Natural killer cell (primary cell): Measurements from ENCODE around the gene GFRA1. TPM values are rescaled to one million over a fixed set of nuclear protein-coding genes. Genes with fewer than 3 reads are reported as not detected.

Experiments used
- ATAC-seq, 3 donors: fragments of 150-1000 bp in 2 of 3; fragments of 200-7000 bp in 1 of 3; cut with Tn5 transposase; 1 replicate in 1 of 3; 2 replicates in 2 of 3; pipeline ENCODE4 v1.10.0; 2021; ENCODE audit warnings: mild to moderate bottlenecking in 2 of 3, moderate library complexity in 2 of 3
- DNase-seq, 2 donors: peaks; one replicate each; pipeline versions ENCODE4 v3.0.0 to v3.0.0-alpha.2; 2013 to 2021; ENCODE audit warnings: mixed read lengths in 1 of 2
- H3K27ac ChIP-seq: one replicate; pipeline ENCODE4 v1.5.1; 2013; ENCODE audit warnings: mild to moderate bottlenecking, low read length
- H3K27me3 ChIP-seq: one replicate; pipeline ENCODE4 v1.6.1; 2013; ENCODE audit warnings: low read length; ENCODE audit not compliant: control insufficient read depth, insufficient read depth
- H3K36me3 ChIP-seq: one replicate; pipeline ENCODE4 v1.6.1; 2013; ENCODE audit warnings: low read length; ENCODE audit not compliant: control insufficient read depth, insufficient read depth
- H3K4me1 ChIP-seq: one replicate; pipeline ENCODE4 v1.6.1; 2013; ENCODE audit warnings: low read length; ENCODE audit not compliant: control insufficient read depth, insufficient read depth
- H3K4me3 ChIP-seq: one replicate; pipeline ENCODE4 v1.5.1; 2013; ENCODE audit warnings: low read length
- H3K9me3 ChIP-seq: one replicate; pipeline ENCODE4 v1.6.1; 2013; ENCODE audit warnings: low read length; ENCODE audit not compliant: control insufficient read depth, insufficient read depth
- H3K27ac Mint-ChIP-seq, 2 donors: one replicate each; pipeline ENCODE4 v1.8.0; 2022; ENCODE audit warnings: mild to moderate bottlenecking in 2 of 2, mixed read lengths in 2 of 2, moderate library complexity in 1 of 2
- H3K27me3 Mint-ChIP-seq, 2 donors: one replicate each; pipeline ENCODE4 v1.8.0; 2022; ENCODE audit warnings: low read depth in 2 of 2, mixed read lengths in 2 of 2
- H3K36me3 Mint-ChIP-seq: one replicate; pipeline ENCODE4 v1.8.0; 2022; ENCODE audit warnings: mixed read lengths
- H3K4me1 Mint-ChIP-seq, 2 donors: one replicate each; pipeline ENCODE4 v1.8.0; 2022; ENCODE audit warnings: mixed read lengths in 2 of 2
- H3K4me3 Mint-ChIP-seq: one replicate; pipeline ENCODE4 v1.8.0; 2022; ENCODE audit warnings: mild to moderate bottlenecking, moderate library complexity, mixed read lengths
- H3K9me3 Mint-ChIP-seq, 2 donors: one replicate each; pipeline ENCODE4 v1.8.0; 2022; ENCODE audit warnings: mixed read lengths in 2 of 2
- WGBS: methylation state at CpG from one replicate; pipeline ENCODE4 v1.1.7; 2013; ENCODE audit warnings: missing lambda C conversion rate; ENCODE audit not compliant: insufficient coverage; 5-methylcytosine and 5-hydroxymethylcytosine counted together
- intact Hi-C: fragments of 100-400 bp; cut with micrococcal nuclease; formaldehyde crosslinking; loops from one replicate; pipeline ENCODE4 v1.14.2; 2022
- total RNA-seq, 4 donors: library from RNA; stranded (reverse); fragments of 120-200 nt in 1 of 4; gene quantifications; one replicate each; pipeline versions ENCODE4 v1.2.3 to v1.2.4, GENCODE V29; 2013 to 2022
- TF ChIP-seq, protein P1 (sequence below): fragments of 200-600 bp; IDR thresholded peaks from one replicate; pipeline ENCODE4 v1.8.0; 2022; ENCODE audit warnings: antibody characterized with exemption

The GFRA1 gene
- total RNA-seq, 3 donors from 2014 or later (not counting 1 experiment from before 2014, with no cell fraction given): not detected

DNA sequence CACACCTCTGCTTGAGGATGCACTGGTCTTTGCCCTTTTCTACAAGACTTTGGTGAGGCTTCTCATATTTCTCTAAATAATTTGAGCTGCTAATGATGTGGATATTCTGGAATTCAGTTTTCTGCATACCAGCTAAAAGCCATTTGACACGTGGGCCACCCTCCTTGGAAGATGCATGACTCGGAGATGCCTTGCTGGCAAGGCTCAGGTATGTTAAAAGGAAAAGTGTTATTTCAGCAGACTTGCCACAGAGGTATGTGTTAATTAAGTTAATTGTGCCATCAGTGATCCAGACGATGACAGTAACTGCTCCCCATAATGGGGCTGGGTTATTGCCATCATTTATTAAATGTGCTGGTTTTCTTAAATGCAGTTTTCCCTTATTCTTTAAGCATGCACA is 8.8 kb upstream of the GFRA1 start:
- H3K27me3 Mint-ChIP-seq: no peaks in the 10 kb centered on the region
- Histone ChIP-seq H3K36me3 (no peaks in the 10 kb centered on the region), H3K4me1 (no peaks in the 10 kb centered on the region), H3K4me3 (no peak overlapping the region), H3K27me3 (no peaks in the 10 kb centered on the region), H3K9me3 (no peaks in the 10 kb centered on the region), H3K27ac (no peak overlapping the region)
- H3K36me3 Mint-ChIP-seq: no peaks in the 10 kb centered on the region
- no peak for ATAC-seq
- H3K9me3 Mint-ChIP-seq: peaks cover 0 to 6% of the 10 kb centered on the region in 2 donors
- no peak for DNase-seq
- 90% methylated on average over 2 of the region's 3 CpGs for WGBS
- intact Hi-C loops: no loop called here
- no peak overlapping the region for H3K4me3 Mint-ChIP-seq
- no peak overlapping the region for H3K27ac Mint-ChIP-seq
- H3K4me1 Mint-ChIP-seq: peaks cover 0 to under 1% of the 10 kb centered on the region in 2 donors
- TF ChIP-seq, protein P1, sequence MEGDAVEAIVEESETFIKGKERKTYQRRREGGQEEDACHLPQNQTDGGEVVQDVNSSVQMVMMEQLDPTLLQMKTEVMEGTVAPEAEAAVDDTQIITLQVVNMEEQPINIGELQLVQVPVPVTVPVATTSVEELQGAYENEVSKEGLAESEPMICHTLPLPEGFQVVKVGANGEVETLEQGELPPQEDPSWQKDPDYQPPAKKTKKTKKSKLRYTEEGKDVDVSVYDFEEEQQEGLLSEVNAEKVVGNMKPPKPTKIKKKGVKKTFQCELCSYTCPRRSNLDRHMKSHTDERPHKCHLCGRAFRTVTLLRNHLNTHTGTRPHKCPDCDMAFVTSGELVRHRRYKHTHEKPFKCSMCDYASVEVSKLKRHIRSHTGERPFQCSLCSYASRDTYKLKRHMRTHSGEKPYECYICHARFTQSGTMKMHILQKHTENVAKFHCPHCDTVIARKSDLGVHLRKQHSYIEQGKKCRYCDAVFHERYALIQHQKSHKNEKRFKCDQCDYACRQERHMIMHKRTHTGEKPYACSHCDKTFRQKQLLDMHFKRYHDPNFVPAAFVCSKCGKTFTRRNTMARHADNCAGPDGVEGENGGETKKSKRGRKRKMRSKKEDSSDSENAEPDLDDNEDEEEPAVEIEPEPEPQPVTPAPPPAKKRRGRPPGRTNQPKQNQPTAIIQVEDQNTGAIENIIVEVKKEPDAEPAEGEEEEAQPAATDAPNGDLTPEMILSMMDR: no peak

DNA sequence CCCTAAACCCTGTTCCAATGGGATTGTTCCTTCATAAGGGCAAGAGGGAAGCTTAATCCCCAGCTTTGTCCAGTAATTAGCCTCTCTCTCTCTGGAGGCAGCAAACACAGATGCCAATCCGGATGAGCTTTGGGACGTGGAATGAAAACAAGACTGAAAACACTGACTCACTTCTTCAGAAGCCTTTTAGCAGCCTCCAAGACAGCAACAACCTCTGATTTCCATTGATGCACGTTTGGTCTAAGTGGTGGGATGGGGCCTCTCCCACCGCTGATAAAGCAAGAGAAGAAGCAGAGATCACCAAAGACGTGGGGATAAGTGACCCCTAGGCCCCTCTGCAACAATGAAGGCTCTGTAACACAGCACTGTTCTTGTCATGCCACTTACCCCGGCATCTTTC is 5.8 kb upstream of the GFRA1 start:
- Mint-ChIP-seq H3K27ac (no peak overlapping the region), H3K4me1 (peaks cover 0 to 7% of the 10 kb centered on the region in 2 donors), H3K9me3 (peaks cover 0 to 5% of the 10 kb centered on the region in 2 donors), H3K36me3 (no peaks in the 10 kb centered on the region), H3K4me3 (no peak overlapping the region), H3K27me3 (peaks cover 17 to 18% of the 10 kb centered on the region in 2 donors)
- DNase-seq (no peak), ATAC-seq (no peak)
- Histone ChIP-seq H3K9me3 (no peaks in the 10 kb centered on the region), H3K27ac (no peak overlapping the region), H3K4me3 (no peak overlapping the region), H3K27me3 (peaks cover 10% of the 10 kb centered on the region), H3K4me1 (peaks cover under 1% of the 10 kb centered on the region), H3K36me3 (no peaks in the 10 kb centered on the region)
- TF ChIP-seq, protein P1: no peak
- WGBS: 73% methylated on average over 6 of the region's 6 CpGs
- intact Hi-C loops: no loop called here

- Mint-ChIP-seq H3K27me3 (peaks cover 23 to 24% of the 10 kb centered on the region in 2 donors), H3K4me3 (no peak overlapping the region), H3K9me3 (peaks cover 0 to 5% of the 10 kb centered on the region in 2 donors), H3K36me3 (no peaks in the 10 kb centered on the region), H3K27ac (no peak overlapping the region), H3K4me1 (peaks cover 0 to 13% of the 10 kb centered on the region in 2 donors)
- WGBS: 80% methylated on average over 3 of the region's 3 CpGs
- no peak overlapping the region for H3K4me3 ChIP-seq
- no peak overlapping the region for H3K27ac ChIP-seq
- peaks cover 13% of the 10 kb centered on the region for H3K4me1 ChIP-seq
- no peak for ATAC-seq
- H3K36me3 ChIP-seq: no peaks in the 10 kb centered on the region
- DNase-seq: no peak
- peaks cover 14% of the 10 kb centered on the region for H3K27me3 ChIP-seq
- TF ChIP-seq, protein P1: no peak
- no peaks in the 10 kb centered on the region for H3K9me3 ChIP-seq
- intact Hi-C loops: no loop called here
These were observed 4.0 kb upstream of the GFRA1 start for GRCh38 chr10:116276981-116277380.
